ENCODE data around the gene ARID1A. TPM values are rescaled to one million over a fixed set of nuclear protein-coding genes. Genes with fewer than 3 reads are reported as not detected.

The ARID1A gene
- total and polyA plus RNA-seq, 2 donors (not counting 1 experiment from before 2014, with no cell fraction given), result 12.9 to 16.0 TPM

DNA sequence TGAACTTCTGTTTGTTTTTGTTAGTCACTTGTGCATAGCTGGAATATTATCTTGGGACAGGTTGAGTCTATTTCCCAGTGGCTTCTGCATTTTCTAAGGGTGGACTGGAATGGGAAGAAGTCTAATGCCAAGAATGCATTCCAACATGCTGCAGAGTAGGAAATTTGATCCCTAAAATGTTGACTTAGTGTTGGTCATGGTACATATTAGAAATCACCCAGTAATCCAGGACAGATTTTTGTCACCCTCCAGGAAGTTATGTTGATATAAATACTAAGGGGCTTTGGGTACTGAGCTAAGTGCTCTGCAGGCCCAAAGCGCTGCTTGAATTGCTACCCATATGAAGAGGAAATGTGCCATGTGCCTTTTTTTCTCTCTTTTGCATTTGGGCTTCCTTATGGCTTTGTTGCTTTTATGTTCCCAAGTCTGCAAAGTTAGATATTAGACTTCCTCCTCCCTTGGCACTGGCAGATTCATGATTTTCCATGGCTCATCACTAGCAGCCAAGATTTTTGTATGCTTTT lies 10.0 kb downstream of the ARID1A start:
- Histone ChIP-seq H3K4me2 (ENCODE audit: extremely low read depth, insufficient read depth, low read length) (peak overlapping the region; percentile 49), H2AFZ (ENCODE audit: low read length) (no peak overlapping the region), H3K27ac (ENCODE audit: insufficient read depth, low read length) (peak overlapping the region; percentile 66), H3K36me3 (ENCODE audit: control insufficient read depth, insufficient read depth, low read length) (peaks cover 2% of the 10 kb centered on the region), H4K20me1 (ENCODE audit: control insufficient read depth, extremely low read depth, insufficient read depth, low read length) (no peaks in the 10 kb centered on the region), H3K4me3 (replicated peaks in 1 of 4; ENCODE audit: control extremely low read depth in 1 of 4, insufficient read depth in 1 of 4, low read depth in 3 of 4, low read length in 4 of 4) (peak overlapping the region in 1 of 4 experiments; percentile 13), H3K4me1 (ENCODE audit: control insufficient read depth, extremely low read depth, insufficient read depth, low read length) (peaks cover 22% of the 10 kb centered on the region), H3K9me3 (ENCODE audit: control insufficient read depth, insufficient read depth, low read depth, low read length) (no peaks in the 10 kb centered on the region), H3K79me2 (ENCODE audit: control insufficient read depth, insufficient read depth, low read length) (peaks cover 91% of the 10 kb centered on the region), H3K9ac (ENCODE audit: insufficient read depth, low read length) (no peak overlapping the region), H3K27me3 (ENCODE audit: control insufficient read depth, insufficient read depth, low read length) (no peaks in the 10 kb centered on the region)
- peak; percentile 80 to 95 for DNase-seq (ENCODE audit: low read depth in 2 of 2)
- TF ChIP-seq EZH2 (IDR thresholded peaks at IDR 0.05; ENCODE audit: low read length, missing control alignments), result no peak
- TF ChIP-seq, protein P1, sequence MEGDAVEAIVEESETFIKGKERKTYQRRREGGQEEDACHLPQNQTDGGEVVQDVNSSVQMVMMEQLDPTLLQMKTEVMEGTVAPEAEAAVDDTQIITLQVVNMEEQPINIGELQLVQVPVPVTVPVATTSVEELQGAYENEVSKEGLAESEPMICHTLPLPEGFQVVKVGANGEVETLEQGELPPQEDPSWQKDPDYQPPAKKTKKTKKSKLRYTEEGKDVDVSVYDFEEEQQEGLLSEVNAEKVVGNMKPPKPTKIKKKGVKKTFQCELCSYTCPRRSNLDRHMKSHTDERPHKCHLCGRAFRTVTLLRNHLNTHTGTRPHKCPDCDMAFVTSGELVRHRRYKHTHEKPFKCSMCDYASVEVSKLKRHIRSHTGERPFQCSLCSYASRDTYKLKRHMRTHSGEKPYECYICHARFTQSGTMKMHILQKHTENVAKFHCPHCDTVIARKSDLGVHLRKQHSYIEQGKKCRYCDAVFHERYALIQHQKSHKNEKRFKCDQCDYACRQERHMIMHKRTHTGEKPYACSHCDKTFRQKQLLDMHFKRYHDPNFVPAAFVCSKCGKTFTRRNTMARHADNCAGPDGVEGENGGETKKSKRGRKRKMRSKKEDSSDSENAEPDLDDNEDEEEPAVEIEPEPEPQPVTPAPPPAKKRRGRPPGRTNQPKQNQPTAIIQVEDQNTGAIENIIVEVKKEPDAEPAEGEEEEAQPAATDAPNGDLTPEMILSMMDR (conservative IDR thresholded peaks at IDR 0.05 in 1 of 2, IDR thresholded peaks at IDR 0.05 in 1 of 2; ENCODE audit: low read depth in 1 of 2, low read length in 2 of 2), result no peak

DNA sequence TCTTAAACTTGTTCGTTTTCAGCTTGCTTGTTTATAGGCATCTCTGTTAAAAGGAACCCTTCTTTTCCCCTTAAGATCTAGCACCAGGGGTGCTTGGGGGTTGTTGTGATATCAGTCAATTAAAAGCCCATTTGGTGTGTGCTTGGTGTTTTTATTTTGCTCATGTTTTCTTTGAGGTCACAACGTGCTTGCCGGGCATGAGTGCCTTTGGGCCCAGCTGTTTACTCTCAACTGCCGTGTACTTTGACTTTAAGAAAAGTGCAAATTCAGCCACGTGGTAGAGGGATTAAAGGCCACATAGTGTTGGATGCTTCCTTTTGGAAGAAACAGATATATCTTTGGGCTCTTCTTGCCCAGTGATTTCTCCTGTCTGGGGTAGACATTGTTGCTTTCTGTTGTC lies 10.5 kb downstream of the ARID1A start:
- peak overlapping the region; percentile 49 for H3K4me2 ChIP-seq (ENCODE audit: extremely low read depth, insufficient read depth, low read length)
- peaks cover 90% of the 10 kb centered on the region for H3K79me2 ChIP-seq (ENCODE audit: control insufficient read depth, insufficient read depth, low read length)
- no peak for DNase-seq (ENCODE audit: low read depth in 2 of 2)
- H3K9ac ChIP-seq (ENCODE audit: insufficient read depth, low read length), result no peak overlapping the region
- no peaks in the 10 kb centered on the region for H4K20me1 ChIP-seq (ENCODE audit: control insufficient read depth, extremely low read depth, insufficient read depth, low read length)
- peaks cover 18% of the 10 kb centered on the region for H3K4me1 ChIP-seq (ENCODE audit: control insufficient read depth, extremely low read depth, insufficient read depth, low read length)
- H3K4me3 ChIP-seq (replicated peaks in 1 of 4; ENCODE audit: control extremely low read depth in 1 of 4, insufficient read depth in 1 of 4, low read depth in 3 of 4, low read length in 4 of 4), result peak overlapping the region in 1 of 4 experiments; percentile 13
- no peaks in the 10 kb centered on the region for H3K9me3 ChIP-seq (ENCODE audit: control insufficient read depth, insufficient read depth, low read depth, low read length)
- H3K27ac ChIP-seq (ENCODE audit: insufficient read depth, low read length), result peak overlapping the region; percentile 66
- H2AFZ ChIP-seq (ENCODE audit: low read length), result no peak overlapping the region
- TF ChIP-seq, protein P1 (conservative IDR thresholded peaks at IDR 0.05 in 1 of 2, IDR thresholded peaks at IDR 0.05 in 1 of 2; ENCODE audit: low read depth in 1 of 2, low read length in 2 of 2), result no peak
- TF ChIP-seq EZH2 (IDR thresholded peaks at IDR 0.05; ENCODE audit: low read length, missing control alignments), result no peak
- H3K27me3 ChIP-seq (ENCODE audit: control insufficient read depth, insufficient read depth, low read length), result no peaks in the 10 kb centered on the region
- peaks cover 2% of the 10 kb centered on the region for H3K36me3 ChIP-seq (ENCODE audit: control insufficient read depth, insufficient read depth, low read length)

DNA sequence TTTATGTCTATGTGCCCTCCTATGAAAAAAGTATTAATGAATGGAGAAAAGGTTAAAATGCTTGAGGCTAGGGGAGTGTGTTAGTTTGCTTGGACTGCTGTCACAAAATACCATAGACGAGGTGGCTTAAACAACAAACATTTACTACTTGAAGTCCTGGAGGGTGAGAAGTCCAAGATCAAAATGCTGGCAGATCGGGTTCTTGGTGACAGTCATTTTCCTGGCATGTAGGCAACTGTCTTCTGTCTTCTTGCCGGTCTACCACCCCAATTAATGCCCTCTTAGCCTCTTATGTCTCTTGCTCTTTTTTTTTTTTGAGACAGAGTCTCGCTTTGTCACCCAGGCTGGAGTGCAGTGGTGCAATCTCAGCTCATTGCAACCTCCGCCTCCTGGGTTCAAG lies 15.0 kb downstream of the ARID1A start:
- Histone ChIP-seq H3K27me3 (ENCODE audit: control insufficient read depth, insufficient read depth, low read length) (no peaks in the 10 kb centered on the region), H3K4me2 (ENCODE audit: extremely low read depth, insufficient read depth, low read length) (no peak overlapping the region), H2AFZ (ENCODE audit: low read length) (no peak overlapping the region), H3K27ac (ENCODE audit: insufficient read depth, low read length) (no peak overlapping the region), H3K9me3 (ENCODE audit: control insufficient read depth, insufficient read depth, low read depth, low read length) (no peaks in the 10 kb centered on the region), H3K9ac (ENCODE audit: insufficient read depth, low read length) (no peak overlapping the region), H4K20me1 (ENCODE audit: control insufficient read depth, extremely low read depth, insufficient read depth, low read length) (no peaks in the 10 kb centered on the region), H3K4me1 (ENCODE audit: control insufficient read depth, extremely low read depth, insufficient read depth, low read length) (peaks cover 8% of the 10 kb centered on the region), H3K79me2 (ENCODE audit: control insufficient read depth, insufficient read depth, low read length) (peaks cover 91% of the 10 kb centered on the region), H3K36me3 (ENCODE audit: control insufficient read depth, insufficient read depth, low read length) (peaks cover 2% of the 10 kb centered on the region), H3K4me3 (replicated peaks in 1 of 4; ENCODE audit: control extremely low read depth in 1 of 4, insufficient read depth in 1 of 4, low read depth in 3 of 4, low read length in 4 of 4) (no peak overlapping the region)
- DNase-seq (ENCODE audit: low read depth in 2 of 2), result no peak
- TF ChIP-seq EZH2 (IDR thresholded peaks at IDR 0.05; ENCODE audit: low read length, missing control alignments), result no peak
- TF ChIP-seq, protein P1 (conservative IDR thresholded peaks at IDR 0.05 in 1 of 2, IDR thresholded peaks at IDR 0.05 in 1 of 2; ENCODE audit: low read depth in 1 of 2, low read length in 2 of 2), result no peak
